HPDE6-E6E7 (cell line): Measurements from ENCODE around the gene ELP2.
"Not testable (repeated sequence)": the region's sequence is repeated elsewhere in the genome, so short reads cannot be mapped to it uniquely, and the experiment has no call there.

Source experiments
- DNase-seq: peaks from one replicate; pipeline ENCODE4 v3.0.0; 2011; ENCODE audit warnings: missing footprints; ENCODE audit errors: extremely low spot score

The ELP2 gene

DNA sequence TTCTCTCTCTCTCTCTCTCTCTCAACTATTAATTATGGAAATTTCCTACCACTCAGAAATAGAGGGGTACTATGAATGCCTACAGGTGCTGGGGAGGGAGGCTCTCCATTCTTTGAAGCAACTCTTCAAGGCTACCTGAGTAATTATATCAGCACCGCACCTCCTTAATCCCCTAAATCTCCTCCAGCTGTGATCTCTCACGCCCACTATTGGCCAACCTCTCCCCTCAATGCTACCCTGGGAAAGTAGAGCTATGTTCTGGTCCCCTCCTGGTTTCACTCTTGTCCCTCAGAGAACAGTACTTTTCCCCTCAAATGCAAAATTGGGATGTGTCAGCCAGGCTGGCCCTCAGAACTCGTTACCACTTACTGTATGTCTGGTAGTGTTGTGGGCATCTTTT lies 59.2 kb downstream of the ELP2 start:
- no peak for DNase-seq

DNA sequence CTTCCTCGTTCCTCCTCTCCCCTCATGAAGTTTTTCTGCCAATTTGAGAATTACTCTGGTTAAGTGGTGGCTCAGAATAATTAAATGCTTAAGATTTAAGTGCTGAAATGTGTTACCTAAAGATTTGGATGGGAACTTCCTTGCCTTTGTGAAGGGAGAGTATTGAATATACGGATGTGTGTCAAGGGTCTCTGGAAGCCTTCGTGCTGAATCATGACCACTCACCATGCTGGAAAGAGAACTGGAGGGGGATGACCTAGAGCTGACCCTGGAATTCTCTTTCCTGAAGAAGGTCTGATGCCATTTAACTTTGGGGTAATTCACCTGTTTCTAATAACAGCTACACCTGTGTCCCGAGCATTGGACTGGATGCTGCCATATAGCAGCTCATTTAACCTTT lies 59.8 kb downstream of the ELP2 start:
- DNase-seq = no peak

DNA sequence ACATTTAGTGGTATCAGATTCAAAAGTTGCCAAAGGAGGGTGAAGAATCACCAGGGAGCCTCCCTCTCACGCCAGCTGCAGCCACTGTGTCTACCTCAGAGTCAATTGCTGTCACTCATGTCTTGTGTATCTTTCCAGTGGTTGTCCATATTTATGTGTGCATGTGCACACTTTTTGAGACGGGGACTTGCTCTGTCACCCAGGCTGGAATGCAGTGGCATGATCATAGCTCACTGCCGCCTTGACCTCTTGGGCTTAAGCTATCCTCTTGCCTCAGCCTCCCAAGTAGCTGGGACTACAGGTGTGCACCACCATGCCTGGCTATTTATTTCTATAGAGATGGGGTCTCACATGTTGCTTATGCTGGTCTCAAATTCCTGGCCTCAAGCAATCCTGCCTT lies 61.6 kb downstream of the ELP2 start:
- no peak for DNase-seq

DNA sequence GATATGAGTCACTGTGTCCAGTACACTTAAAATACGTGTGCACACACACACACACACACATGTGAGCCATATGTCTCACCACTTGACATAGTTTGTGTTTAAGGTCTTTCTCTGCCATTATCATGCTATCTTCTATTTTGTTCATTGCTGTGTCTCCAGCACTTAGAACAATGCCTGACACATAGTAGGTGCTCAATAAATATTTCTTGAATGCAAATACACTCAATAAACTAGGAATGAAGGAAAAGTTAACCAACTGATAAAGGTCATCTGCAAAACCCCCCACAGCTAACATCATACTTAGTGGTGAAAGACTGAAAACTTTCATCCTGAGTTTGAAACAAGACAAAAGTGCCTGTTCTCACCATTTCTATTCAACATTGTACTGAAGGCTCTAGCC lies 62.0 kb downstream of the ELP2 start:
- DNase-seq = no peak

DNA sequence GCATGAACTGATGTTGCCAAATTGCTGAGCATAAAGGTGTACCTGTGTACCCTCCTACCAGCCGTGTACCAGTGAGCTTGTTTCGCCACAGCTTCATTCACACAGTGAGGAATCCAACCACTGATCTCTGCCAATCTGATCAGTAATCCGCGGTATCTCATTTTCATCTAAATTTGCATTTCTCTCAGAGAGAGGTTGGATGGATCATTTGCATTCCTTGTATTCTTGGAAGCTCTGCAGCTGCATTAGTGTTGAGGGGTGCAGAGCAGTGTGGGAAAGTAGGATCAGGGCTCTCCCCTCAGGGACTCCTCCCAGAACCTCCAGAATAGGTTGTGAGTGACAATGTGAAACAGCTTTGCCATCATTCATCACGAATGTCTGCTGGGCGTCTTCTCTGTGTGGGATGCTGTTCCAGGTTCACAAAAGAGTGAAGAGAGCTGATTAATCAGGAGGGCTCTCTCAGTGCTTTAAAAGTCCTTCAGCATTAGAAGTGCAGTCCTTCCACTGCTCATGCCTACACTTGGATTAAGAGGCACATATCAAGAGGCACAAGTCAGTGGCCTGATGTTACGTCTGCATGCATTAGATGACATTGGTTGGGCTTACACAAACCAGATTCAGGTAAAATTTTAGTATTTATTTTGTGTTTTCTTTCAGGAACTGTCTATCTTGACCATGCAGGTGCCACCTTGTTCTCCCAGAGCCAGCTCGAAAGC lies 65.1 kb downstream of the ELP2 start:
- DNase-seq = no peak

DNA sequence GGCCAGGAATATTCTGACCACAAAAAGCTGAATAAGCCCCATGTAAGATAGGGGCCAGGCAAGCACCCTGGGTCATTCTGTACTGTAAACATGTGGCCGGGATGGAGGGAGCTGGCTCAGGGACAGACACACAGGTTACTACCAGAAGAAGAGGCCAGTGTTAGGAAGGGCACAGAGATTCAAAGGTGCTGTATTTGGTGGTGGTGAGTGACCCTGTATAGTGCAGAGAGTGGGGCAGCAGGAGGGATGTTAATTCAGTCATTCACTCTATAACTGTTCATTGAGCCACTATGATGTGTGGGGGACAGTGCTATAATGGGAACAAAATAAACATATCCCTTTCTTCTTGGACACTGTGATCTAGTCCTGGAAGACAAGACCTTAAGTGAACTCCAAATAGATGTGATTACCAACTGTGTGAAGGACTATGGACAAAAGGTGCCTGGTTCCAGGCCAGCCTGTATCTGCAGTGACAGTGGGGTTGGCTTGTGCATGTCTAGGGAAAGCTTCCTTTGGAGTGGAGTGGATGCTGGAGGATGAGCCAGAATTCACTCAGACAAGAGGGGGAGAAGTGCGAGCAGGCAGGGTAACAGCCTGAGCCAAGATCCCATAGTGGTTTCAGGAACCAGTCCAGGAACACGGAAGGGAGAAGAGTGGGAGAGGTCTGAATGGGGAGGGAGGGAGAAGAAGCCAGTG lies 65.9 kb downstream of the ELP2 start:
- DNase-seq = no peak

DNA sequence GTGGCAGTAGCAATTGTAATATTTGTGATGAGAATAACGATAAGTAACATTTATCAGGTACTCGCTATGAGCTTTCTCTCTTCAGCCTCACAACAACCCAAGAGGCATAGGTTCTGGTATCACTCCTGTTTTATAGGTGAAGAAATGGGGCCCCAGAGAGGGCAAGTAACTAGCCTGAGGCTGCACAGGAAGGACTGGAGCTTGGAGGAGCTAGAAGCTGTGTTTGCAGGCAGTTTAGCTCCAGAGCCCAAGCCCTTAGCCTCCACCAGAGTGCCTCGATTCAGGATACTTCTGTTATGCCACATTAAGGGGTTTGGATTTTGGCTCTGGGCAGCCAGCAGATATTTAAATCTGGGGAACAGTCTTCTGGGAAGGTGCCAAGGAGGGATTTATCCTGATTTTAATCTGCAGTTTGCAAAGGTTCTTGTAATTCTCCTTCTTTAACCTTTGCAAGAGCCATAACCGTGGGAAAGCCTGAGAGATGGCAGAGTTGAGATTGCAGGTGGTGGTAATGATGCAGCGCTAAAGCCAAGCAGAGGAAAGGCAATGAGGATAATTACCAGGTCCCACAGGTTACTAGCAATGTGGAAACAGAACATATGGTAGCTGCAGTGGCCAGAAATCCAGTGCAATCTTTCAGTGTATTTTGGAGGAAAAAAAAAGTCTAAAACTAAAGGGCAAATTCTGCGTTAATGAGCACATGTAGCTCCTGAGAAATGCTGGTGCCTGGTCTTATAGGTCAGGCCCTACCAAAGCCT lies 66.7 kb downstream of the ELP2 start:
- no peak for DNase-seq

DNA sequence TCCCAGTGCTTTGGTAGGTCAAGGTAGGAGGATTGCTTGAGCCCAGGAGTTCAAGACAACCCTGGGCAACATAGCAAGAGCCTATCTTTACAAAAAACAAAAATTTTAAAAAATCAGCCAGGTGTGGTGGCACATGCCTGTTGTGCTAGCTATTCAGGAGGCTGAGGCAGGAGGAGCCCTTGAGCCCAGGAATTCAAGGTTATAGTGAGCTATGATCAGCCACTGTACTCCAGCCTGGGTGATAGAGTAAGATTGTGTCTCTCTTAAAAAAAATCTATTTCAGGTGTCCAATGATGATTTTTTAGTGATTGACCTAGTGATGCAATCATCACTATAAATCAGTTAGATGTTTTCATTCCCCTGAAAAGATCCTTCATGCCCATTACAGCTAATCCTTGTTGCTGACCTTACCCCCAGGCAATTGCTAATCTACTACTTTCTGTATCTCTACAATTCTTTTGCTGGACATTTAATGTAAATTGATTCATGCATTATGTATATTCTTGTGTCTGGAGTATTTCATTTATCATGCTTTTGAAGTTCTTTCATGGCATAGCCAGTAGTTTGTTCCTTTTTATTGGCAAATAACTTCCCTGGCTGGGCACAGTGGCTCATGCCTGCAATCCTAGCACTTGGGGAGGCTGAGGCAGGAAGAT lies 67.9 kb downstream of the ELP2 start:
- DNase-seq = no peak

DNA sequence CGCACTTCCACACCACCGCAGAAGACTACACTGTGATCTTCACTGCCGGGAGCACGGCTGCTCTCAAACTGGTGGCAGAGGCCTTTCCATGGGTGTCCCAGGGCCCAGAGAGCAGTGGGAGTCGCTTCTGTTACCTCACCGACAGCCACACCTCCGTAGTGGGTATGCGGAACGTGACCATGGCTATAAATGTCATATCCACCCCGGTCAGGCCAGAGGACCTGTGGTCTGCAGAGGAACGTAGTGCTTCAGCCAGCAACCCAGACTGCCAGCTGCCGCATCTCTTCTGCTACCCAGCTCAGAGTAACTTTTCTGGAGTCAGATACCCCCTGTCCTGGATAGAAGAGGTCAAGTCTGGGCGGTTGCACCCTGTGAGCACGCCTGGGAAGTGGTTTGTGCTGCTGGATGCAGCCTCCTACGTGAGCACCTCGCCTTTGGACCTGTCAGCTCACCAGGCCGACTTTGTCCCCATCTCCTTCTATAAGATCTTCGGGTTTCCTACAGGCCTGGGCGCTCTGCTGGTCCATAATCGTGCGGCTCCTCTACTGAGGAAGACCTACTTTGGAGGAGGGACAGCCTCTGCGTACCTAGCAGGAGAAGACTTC lies 70.1 kb downstream of the ELP2 start:
- no peak for DNase-seq

DNA sequence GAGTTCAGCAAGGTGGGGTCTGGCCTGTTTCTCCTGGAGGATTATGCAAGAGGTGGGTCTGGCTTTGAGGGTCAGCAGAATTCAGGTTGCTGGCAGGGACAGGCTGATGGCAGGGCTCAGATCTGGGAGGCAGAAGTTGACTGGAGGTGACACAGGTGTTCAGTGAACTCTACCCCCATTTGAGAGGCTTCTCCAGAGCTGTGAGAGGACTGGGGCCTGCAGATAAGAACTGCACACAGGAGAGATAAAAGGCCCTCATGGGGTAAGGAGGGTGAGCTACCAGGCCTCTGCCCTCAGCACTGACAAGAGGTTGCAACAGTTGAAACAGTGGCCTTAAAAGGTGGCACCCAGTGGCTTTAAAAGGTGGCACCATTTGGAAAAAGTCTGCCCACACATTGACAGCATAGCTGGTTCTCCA lies 70.7 kb downstream of the ELP2 start:
- DNase-seq = no peak

DNA sequence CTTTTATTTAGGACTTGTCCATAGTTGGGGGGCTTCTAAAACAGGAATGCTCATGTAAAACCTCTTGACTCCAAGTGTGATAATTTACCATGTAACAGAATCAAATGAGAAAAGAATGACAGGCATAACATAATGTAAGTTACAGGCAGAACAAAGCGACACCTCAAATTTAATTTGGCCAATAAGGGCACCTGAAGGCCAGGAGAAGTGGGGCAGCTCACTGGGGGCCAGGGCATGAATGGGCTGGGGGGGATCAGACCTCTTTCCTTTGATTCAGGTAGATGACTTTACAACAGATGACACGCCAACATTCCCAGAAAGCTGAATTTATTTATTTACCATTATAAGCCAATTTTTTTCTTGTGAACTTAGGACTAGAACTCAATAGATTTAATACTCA lies 72.1 kb downstream of the ELP2 start:
- no peak for DNase-seq

DNA sequence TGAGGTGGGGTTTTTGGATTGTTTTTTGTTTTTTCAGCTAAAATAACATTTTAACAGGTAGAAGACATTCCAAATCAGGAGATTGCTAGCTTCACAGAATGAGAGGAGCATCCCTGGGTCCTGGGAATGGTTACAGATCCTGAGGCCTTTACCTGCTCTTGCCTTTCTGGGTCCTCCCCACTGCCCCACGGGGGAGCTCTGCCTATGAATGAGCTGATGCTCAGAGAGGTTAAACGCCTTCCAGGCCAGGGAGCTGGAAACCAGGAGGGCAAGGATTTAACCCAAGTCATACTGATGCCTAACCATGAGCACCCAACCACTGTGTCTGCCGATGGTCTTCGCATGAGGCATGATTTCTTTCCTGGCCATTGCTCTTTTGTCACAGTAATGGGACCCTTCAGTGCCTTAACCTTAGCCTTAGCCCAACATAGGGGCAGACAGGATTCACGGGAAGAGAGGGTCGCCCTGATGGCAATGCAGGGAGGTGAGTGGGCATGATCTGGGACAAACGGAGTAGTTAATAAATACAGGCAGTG lies 73.7 kb downstream of the ELP2 start:
- DNase-seq = no peak

DNA sequence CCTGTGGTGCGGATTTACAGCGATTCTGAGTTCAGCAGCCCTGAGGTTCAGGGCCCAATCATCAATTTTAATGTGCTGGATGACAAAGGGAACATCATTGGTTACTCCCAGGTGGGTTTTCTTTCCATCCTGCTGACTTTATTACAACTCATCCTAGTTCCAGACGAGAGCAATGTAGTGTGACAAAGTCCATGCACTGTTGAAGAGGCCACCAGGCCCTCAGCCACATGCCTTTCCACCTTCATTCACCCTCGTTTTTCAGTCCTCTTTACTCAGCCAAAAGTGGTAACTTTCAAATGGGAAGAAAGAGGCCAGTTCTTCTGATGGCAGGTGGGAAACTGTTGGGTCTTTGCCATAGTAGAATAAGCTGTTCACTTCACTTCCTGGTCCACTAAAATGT lies 75.5 kb downstream of the ELP2 start:
- no peak for DNase-seq

DNA sequence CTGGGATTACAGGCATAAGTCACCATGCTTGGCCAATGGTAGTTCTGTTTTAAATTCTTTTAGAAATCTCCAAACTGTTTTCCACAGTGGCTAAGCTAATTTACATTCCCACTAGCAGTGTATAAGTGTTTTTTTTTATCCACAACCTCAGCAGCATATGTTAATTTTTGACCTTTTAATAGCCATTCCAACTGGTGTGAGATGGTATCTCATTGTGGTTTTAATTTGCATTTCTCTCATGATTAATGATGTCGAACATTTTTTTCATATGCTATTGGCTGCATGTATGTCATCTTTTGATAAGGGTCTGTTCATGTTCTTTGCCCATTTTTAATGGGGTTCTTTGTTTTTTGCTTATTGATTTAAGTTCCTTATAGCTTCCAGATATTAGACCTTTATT lies 77.6 kb downstream of the ELP2 start:
- no peak for DNase-seq

DNA sequence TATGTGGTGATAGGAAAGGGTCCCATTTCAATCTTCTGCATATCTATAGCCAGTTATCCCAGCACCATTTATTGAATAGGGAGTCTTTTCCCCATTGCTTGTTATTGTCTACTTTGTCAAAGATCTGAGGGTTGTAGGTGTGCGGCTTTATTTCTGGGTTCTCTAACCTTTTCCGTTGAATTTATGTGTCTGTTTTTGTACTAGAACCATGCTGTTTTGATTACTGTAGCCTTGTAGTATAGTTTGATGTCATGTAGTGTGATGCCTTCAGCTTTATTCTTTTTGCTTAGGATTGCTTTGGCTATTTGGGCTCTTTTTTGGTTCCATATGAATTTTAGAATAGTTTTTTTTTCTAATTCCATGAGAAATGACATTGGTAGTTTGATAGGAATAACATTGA lies 78.3 kb downstream of the ELP2 start:
- DNase-seq = not testable (repeated sequence)

DNA sequence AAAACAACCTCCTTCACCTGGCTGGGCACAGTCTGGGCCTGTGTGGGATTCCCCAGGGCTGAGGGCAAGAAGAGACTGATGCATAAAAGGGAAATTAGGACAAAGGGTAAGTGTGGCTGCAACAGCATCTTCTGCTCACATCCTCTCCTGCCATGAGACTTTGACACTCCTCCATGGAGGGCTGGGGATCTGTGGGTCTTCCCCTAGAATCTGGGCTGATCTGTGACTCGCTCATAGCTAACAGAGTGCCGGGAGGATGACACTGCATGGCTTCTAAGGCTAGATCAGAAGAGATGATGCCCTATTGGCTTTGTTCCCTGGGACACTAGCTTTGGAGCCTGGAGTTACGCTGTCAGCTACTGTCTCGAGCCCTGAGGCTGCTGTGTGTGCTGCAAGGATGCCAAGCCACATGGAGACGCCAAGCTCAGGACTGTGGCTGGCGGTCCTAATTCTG lies 81.9 kb downstream of the ELP2 start:
- no peak for DNase-seq

DNA sequence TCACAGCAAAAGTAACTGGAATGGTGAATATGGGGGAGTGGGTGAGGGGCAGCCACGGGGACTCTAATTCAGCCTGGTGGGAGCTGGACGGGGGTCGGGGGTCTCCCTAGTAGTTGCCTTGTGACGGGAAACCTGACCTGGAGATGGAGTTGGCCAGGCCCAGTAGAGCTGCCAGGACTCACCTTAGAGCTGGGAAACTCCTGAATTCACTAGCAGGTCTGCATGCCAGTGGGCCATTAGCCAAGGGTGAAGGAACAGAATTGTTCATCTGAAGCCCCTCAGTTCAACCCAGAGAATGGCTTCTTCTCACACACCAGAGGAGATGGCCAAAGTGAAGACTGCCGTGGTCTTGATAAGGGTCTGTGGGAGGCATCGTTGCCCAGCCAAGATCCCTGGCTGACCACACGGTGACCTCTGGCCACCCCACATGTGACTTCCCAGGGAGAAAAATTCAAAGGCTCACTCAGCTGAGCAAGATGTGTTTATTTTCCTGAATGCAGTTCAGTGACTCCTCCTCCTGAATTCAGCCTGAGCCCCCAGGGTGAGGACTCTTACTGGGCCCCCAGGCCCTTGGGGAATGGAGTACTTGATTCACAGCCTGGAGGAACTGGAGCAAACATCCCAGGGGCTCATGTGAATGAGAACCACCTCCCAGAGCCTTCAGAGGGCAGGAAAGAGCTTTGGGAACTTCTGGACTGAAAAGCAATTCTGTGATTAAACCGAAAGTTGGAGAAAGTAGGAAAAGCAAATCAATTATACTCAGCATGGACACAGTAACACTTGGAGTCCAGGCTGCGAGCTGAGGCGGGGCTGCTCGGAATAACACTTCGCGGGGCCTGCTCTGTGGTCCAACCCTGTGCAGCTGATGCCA lies 82.8 kb downstream of the ELP2 start:
- DNase-seq = no peak

DNA sequence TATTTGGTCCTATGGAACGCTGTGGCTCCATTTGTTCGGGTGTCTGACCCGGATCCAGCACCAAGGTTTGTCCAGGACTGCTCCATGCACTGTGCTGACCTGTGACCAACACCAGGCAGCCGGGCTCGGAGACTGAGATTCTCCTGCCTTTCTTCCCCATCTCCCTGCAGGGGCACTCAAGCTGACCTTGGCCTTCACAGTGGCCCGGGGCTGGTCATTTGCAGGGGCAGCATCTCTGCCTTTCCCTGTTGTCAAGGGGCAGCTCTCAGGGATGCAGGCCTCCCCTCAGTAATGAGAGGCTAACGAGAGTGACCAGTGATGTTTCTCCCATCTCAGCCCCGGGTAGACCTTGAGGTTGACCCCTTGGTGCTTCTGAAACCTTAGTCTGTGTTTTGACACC lies 85.1 kb downstream of the ELP2 start:
- DNase-seq = no peak

DNA sequence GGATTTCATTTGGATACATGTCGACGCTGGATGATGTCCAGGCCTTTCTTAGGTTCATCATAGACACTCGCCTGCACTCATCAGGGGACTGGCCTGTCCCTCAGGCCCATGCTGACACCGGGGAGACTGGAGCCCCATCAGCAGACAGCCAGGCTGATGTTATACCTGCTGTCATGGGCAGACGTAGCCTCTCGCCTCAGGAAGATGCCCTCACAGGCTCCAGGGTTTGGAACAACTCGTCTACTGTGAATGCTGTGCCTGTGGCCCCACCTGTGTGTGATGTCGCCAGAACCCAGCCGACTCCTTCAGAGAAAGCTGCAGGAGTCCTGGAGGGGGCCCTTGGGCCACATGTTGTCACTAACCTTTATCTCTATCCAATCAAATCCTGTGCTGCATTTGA lies 85.9 kb downstream of the ELP2 start:
- DNase-seq = no peak

DNA sequence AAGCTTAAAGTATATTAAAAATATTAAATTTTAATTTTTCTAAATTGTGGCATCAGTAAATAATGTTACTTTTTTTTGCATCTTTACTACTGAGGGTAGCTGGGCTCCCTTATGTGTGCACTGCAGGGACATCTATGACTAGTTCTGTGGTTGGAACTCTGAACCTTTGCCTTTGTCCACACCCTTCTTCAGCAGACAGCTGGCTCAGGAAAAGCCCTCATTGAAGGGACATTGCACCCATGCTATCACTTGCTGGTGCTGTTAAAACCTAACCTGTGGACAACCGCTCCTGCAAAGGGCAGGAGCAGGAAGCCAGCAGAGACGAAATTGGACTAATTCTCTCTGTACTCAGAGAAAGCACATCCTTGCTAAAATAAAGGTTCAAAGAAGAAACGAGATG lies 87.6 kb downstream of the ELP2 start:
- DNase-seq = no peak

DNA sequence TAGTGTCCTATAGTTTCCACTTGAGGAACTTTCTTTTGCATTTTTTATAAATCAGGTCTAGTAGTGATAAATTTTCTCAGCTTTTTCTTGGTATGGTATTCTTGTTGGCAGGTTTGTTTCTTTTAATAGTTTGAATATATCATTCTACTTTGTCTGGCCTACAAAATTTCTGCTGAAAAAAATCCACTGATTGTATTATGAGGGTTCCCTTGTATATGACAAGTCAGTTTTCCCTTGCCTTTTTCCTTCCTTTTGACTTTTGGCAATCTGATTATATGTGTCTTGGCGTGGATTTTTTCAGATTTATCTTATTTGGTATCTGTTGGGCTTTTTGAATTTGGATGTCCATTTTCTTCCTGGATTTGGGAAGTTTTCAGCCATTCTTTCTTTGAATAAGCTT lies 99.5 kb downstream of the ELP2 start:
- DNase-seq = no peak
